Stimulated activated CD8-positive, alpha-beta memory T cell treated with anti-CD3 and anti-CD28 coated beads, Interleukin-15, amount 100 ng/mL, for 1 hour (primary cell): ENCODE measurements around the gene ACER2.
"Not testable (repeated sequence)": the region's sequence is repeated elsewhere in the genome, so short reads cannot be mapped to it uniquely, and the experiment has no call there.

ENCODE experiments used
- DNase-seq: peaks from one replicate; pipeline ENCODE4 v3.0.0-alpha.2; 2020; ENCODE audit warnings: low read depth

ACER2 gene

GRCh38 chr9:19408693-19409400 lies at the start of gene ACER2:
TSS of gene ACER2 (plus strand) at chr9:19409009. CDS start at chr9:19409085, 76 bp downstream.
- peak; percentile 92 for DNase-seq

- DNase-seq = no peak
Observed at GRCh38 chr9:19369107-19369506, 39.7 kb upstream of the ACER2 start.

- DNase-seq = no peak
Observed at GRCh38 chr9:19371942-19372341, 36.9 kb upstream of the ACER2 start.

GRCh38 chr9:19372567-19372966 lies 36.2 kb upstream of the ACER2 start:
- no peak for DNase-seq

GRCh38 chr9:19373527-19373926 lies 35.3 kb upstream of the ACER2 start:
- DNase-seq = no peak

- DNase-seq = no peak
Observed at GRCh38 chr9:19375538-19375937, 33.3 kb upstream of the ACER2 start.

GRCh38 chr9:19376931-19377330 lies 31.9 kb upstream of the ACER2 start:
- DNase-seq = no peak

GRCh38 chr9:19378164-19378563 lies 30.6 kb upstream of the ACER2 start:
- DNase-seq = no peak

GRCh38 chr9:19378647-19379046 lies 30.2 kb upstream of the ACER2 start:
- no peak for DNase-seq

- DNase-seq = no peak
Observed at GRCh38 chr9:19379283-19379682, 29.5 kb upstream of the ACER2 start.

GRCh38 chr9:19379697-19380046 lies 29.1 kb upstream of the ACER2 start:
- no peak for DNase-seq

- no peak for DNase-seq
Observed at GRCh38 chr9:19380826-19381075, 28.1 kb upstream of the ACER2 start.

- no peak for DNase-seq
Observed at GRCh38 chr9:19381656-19382055, 27.2 kb upstream of the ACER2 start.

- not testable (repeated sequence) for DNase-seq
Observed at GRCh38 chr9:19385212-19385611, 23.6 kb upstream of the ACER2 start.

- DNase-seq = no peak
Observed at GRCh38 chr9:19385786-19386501, 22.9 kb upstream of the ACER2 start.

- DNase-seq = no peak
Observed at GRCh38 chr9:19386502-19387044, 22.2 kb upstream of the ACER2 start.

- DNase-seq = no peak
Observed at GRCh38 chr9:19387317-19387716, 21.5 kb upstream of the ACER2 start.

GRCh38 chr9:19389539-19389938 lies 19.3 kb upstream of the ACER2 start:
- not testable (repeated sequence) for DNase-seq

GRCh38 chr9:19397845-19398244 lies 11.0 kb upstream of the ACER2 start:
- no peak for DNase-seq

GRCh38 chr9:19403231-19403630 lies 5.6 kb upstream of the ACER2 start:
- DNase-seq = not testable (repeated sequence)

GRCh38 chr9:19404283-19405075 lies 4.3 kb upstream of the ACER2 start:
- DNase-seq = no peak

- DNase-seq = no peak
Observed at GRCh38 chr9:19405771-19406170, 3.0 kb upstream of the ACER2 start.

GRCh38 chr9:19408316-19408692 lies 505 bp upstream of the ACER2 start:
- no peak for DNase-seq
